Measurements from ENCODE around the gene B4GALT3. TPM values are rescaled to one million over a fixed set of nuclear protein-coding genes. Genes with fewer than 3 reads are reported as not detected.

B4GALT3 gene
- total and polyA plus RNA-seq, 9 of the 15 experiments (the other 6 are each of a cell fraction or from before 2014, with no cell fraction given), result 31.2 to 103 (median 46.1) TPM

DNA sequence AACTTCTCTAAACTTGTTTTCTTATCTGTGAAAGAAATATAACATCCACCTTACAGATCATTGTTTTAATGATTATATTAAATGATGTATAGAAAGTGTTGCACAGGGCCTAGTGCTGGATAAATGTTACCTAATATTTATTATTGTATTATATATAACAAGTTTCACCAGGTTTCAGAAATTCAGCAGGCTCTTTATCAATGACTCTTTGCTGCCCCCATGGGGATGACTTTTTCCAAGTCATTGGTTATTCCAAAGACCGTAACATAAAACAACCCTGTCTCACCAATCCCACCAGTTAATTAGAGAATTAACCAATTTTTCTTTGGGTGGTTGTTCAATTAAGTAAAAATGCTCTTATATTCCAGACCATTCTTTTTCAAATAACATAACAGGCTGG lies 37.5 kb downstream of the B4GALT3 start:
- H3K9ac ChIP-seq (ENCODE audit: insufficient read depth in 1 of 2, low read depth in 2 of 2, low read length in 2 of 2), result no peak overlapping the region
- no peak overlapping the region for H3K4me2 ChIP-seq (ENCODE audit: insufficient read depth, low read length)
- DNase-seq (ENCODE audit: extremely low read depth in 1 of 4, low spot score in 3 of 4) (peak in 3 of 4 experiments; percentile 43 to 68 (median 60)), FAIRE-seq (peak; percentile 76), ATAC-seq (peak; percentile 88)
- in situ Hi-C loops (cut with MboI), result no loop called here
- H3K36me3 ChIP-seq (ENCODE audit: control insufficient read depth, insufficient read depth, low read length), result peaks cover 2% of the 10 kb centered on the region; the same call in 1 of the 3 replicates
- H3K9me1 ChIP-seq (ENCODE audit: control insufficient read depth, insufficient read depth, low read length), result no peaks in the 10 kb centered on the region
- H3K27ac ChIP-seq (ENCODE audit: extremely low read depth, low read depth, low read length), result no peak overlapping the region
- ChIA-PET POLR2A (interaction anchor here (0.6 to 1.7 kb wide), 2 partner anchors 14 to 93 kb away, joined by 3 to 8 read pairs; partner anchors contain the start of gene UFC1), CTCF (ENCODE audit: low intra/inter-chr PET ratio) (interaction anchor here (0.7 to 2.2 kb wide), 4 partner anchors 68 to 414 kb away, joined by 3 to 15 read pairs (median 6); no protein-coding TSS in a partner anchor)
- H3K4me1 ChIP-seq (replicated peaks in 1 of 2; ENCODE audit: control insufficient read depth in 2 of 2, insufficient read depth in 2 of 2, low read length in 2 of 2), result peaks cover 0 to 4% of the 10 kb centered on the region in 2 experiments; a peak in 3 of 5 replicates
- no peak overlapping the region for H3K4me3 ChIP-seq
- intact Hi-C loops (cut with micrococcal nuclease), result loop anchor here (1.0 to 10.0 kb wide), 5 partner anchors 38 to 415 kb away; partner anchors contain the start of gene B4GALT3
- H3K9me3 ChIP-seq (replicated peaks; ENCODE audit: control insufficient read depth, insufficient read depth, low read depth, low read length), result no peaks in the 10 kb centered on the region
- no peaks in the 10 kb centered on the region for H3K27me3 ChIP-seq (ENCODE audit: control insufficient read depth in 2 of 2, insufficient read depth in 2 of 2, low read length in 2 of 2)
- no peak overlapping the region for H2AFZ ChIP-seq (ENCODE audit: low read depth, low read length)
- BruUV-seq (replicated peaks), result no TSS peak
- H4K20me1 ChIP-seq (replicated peaks; ENCODE audit: control insufficient read depth, insufficient read depth, low read length), result no peaks in the 10 kb centered on the region
- peaks cover 4% of the 10 kb centered on the region; the same call in 1 of the 3 replicates for H3K79me2 ChIP-seq (ENCODE audit: control insufficient read depth, insufficient read depth, low read length)
- WGBS (ENCODE audit: insufficient coverage, low coverage, missing lambda C conversion rate), result 57% methylated on average over 1 of the region's 1 CpG
- no peak for TF ChIP-seq CBX1 (IDR thresholded peaks at IDR 0.05; ENCODE audit: low read depth)
- no peak for TF ChIP-seq SP1 (CRISPR knock-in tag; IDR thresholded peaks at IDR 0.05)
- TF ChIP-seq TCFL5 (CRISPR knock-in tag; conservative IDR thresholded peaks at IDR 0.05), result no peak
- TF ChIP-seq, protein P1, sequence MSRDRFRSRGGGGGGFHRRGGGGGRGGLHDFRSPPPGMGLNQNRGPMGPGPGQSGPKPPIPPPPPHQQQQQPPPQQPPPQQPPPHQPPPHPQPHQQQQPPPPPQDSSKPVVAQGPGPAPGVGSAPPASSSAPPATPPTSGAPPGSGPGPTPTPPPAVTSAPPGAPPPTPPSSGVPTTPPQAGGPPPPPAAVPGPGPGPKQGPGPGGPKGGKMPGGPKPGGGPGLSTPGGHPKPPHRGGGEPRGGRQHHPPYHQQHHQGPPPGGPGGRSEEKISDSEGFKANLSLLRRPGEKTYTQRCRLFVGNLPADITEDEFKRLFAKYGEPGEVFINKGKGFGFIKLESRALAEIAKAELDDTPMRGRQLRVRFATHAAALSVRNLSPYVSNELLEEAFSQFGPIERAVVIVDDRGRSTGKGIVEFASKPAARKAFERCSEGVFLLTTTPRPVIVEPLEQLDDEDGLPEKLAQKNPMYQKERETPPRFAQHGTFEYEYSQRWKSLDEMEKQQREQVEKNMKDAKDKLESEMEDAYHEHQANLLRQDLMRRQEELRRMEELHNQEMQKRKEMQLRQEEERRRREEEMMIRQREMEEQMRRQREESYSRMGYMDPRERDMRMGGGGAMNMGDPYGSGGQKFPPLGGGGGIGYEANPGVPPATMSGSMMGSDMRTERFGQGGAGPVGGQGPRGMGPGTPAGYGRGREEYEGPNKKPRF (IDR thresholded peaks at IDR 0.05; ENCODE audit: low read depth, low read length), result no peak
- TF ChIP-seq, protein P2, sequence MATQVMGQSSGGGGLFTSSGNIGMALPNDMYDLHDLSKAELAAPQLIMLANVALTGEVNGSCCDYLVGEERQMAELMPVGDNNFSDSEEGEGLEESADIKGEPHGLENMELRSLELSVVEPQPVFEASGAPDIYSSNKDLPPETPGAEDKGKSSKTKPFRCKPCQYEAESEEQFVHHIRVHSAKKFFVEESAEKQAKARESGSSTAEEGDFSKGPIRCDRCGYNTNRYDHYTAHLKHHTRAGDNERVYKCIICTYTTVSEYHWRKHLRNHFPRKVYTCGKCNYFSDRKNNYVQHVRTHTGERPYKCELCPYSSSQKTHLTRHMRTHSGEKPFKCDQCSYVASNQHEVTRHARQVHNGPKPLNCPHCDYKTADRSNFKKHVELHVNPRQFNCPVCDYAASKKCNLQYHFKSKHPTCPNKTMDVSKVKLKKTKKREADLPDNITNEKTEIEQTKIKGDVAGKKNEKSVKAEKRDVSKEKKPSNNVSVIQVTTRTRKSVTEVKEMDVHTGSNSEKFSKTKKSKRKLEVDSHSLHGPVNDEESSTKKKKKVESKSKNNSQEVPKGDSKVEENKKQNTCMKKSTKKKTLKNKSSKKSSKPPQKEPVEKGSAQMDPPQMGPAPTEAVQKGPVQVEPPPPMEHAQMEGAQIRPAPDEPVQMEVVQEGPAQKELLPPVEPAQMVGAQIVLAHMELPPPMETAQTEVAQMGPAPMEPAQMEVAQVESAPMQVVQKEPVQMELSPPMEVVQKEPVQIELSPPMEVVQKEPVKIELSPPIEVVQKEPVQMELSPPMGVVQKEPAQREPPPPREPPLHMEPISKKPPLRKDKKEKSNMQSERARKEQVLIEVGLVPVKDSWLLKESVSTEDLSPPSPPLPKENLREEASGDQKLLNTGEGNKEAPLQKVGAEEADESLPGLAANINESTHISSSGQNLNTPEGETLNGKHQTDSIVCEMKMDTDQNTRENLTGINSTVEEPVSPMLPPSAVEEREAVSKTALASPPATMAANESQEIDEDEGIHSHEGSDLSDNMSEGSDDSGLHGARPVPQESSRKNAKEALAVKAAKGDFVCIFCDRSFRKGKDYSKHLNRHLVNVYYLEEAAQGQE (IDR thresholded peaks at IDR 0.05; ENCODE audit: borderline replicate concordance), result peak; percentile 59; the same call in 1 of the 2 replicates
- TF ChIP-seq, protein P2 (CRISPR knock-in tag; IDR thresholded peaks at IDR 0.05; ENCODE audit: low read depth), result no peak
- no peak for TF ChIP-seq STAT6 (CRISPR knock-in tag; IDR thresholded peaks at IDR 0.05)

Measured in K562 (cell line).